Glutamatergic neuron (in vitro differentiated cells): Measurements from ENCODE around the gene LGR6. TPM values are rescaled to one million over a fixed set of nuclear protein-coding genes. Genes with fewer than 3 reads are reported as not detected.

ENCODE experiments used
- DNase-seq: peaks from one replicate; pipeline ENCODE4 v3.0.0; 2022
- H3K27ac Mint-ChIP-seq: one replicate; pipeline ENCODE4 v1.8.0; 2020; ENCODE audit warnings: mild to moderate bottlenecking, mixed read lengths, inconsistent platforms; ENCODE audit not compliant: unreplicated experiment
- H3K27me3 Mint-ChIP-seq: one replicate; pipeline ENCODE4 v1.8.0; 2020; ENCODE audit warnings: mild to moderate bottlenecking, moderate library complexity, mixed read lengths, inconsistent platforms; ENCODE audit not compliant: unreplicated experiment
- H3K36me3 Mint-ChIP-seq: one replicate; pipeline ENCODE4 v1.8.0; 2020; ENCODE audit warnings: mild to moderate bottlenecking, mixed read lengths, inconsistent platforms; ENCODE audit not compliant: unreplicated experiment
- H3K4me1 Mint-ChIP-seq: one replicate; pipeline ENCODE4 v1.8.0; 2020; ENCODE audit warnings: mild to moderate bottlenecking, low read depth, mixed read lengths, inconsistent platforms; ENCODE audit not compliant: unreplicated experiment
- H3K4me3 Mint-ChIP-seq: one replicate; pipeline ENCODE4 v1.8.0; 2020; ENCODE audit warnings: mild to moderate bottlenecking, mixed read lengths, inconsistent platforms; ENCODE audit not compliant: unreplicated experiment
- H3K9me3 Mint-ChIP-seq: one replicate; pipeline ENCODE4 v1.8.0; 2020; ENCODE audit warnings: mild to moderate bottlenecking, moderate library complexity, mixed read lengths, inconsistent platforms; ENCODE audit not compliant: unreplicated experiment
- CTCF ChIP-seq: fragments of 200-600 bp; sonication (generic); IDR thresholded peaks from one replicate; pipeline ENCODE4 v1.5.0; 2021; ENCODE audit not compliant: partially characterized antibody, unreplicated experiment
- total RNA-seq: library from RNA; stranded (reverse); fragmentation: NEBNext Ultra II Directional; extraction: Animal tissue kit (Norgen Biotek cat#: 25700); gene quantifications from one replicate; pipeline ENCODE4 v1.2.1, GENCODE V29; 2021; ENCODE audit not compliant: unreplicated experiment

The LGR6 gene
- total RNA-seq, 1 donor from 2014 or later, result 0.37 TPM

GRCh38 chr1:202162418-202163280 is 30.9 kb upstream of the LGR6 start:
- Mint-ChIP-seq H3K4me1 (peaks cover 14% of the 10 kb centered on the region), H3K27ac (no peak overlapping the region)

GRCh38 chr1:202163281-202164270 is 30.0 kb upstream of the LGR6 start:
- H3K36me3 Mint-ChIP-seq, result no peaks in the 10 kb centered on the region
- TF ChIP-seq CTCF, result no peak
- no peak for DNase-seq
- H3K9me3 Mint-ChIP-seq, result peaks cover 5% of the 10 kb centered on the region
- peaks cover 16% of the 10 kb centered on the region for H3K4me1 Mint-ChIP-seq
- no peak overlapping the region for H3K4me3 Mint-ChIP-seq
- no peak overlapping the region for H3K27ac Mint-ChIP-seq
- H3K27me3 Mint-ChIP-seq, result peaks cover 14% of the 10 kb centered on the region

More at GRCh38 chr1:202162418-202163280, 30.9 kb upstream of the LGR6 start:
- H3K27me3 Mint-ChIP-seq, result peaks cover 13% of the 10 kb centered on the region
- no peaks in the 10 kb centered on the region for H3K36me3 Mint-ChIP-seq
- H3K9me3 Mint-ChIP-seq, result peaks cover 3% of the 10 kb centered on the region
- no peak for TF ChIP-seq CTCF
- no peak overlapping the region for H3K4me3 Mint-ChIP-seq
- no peak for DNase-seq

- Mint-ChIP-seq H3K27me3 (peaks cover 14% of the 10 kb centered on the region), H3K9me3 (peaks cover 5% of the 10 kb centered on the region), H3K27ac (no peak overlapping the region), H3K4me1 (peaks cover 17% of the 10 kb centered on the region), H3K4me3 (no peak overlapping the region), H3K36me3 (no peaks in the 10 kb centered on the region)
- no peak for DNase-seq
- TF ChIP-seq CTCF, result no peak
Measured at GRCh38 chr1:202164271-202165037, 29.1 kb upstream of the LGR6 start.

- H3K4me1 Mint-ChIP-seq, result peaks cover 17% of the 10 kb centered on the region
- no peak for DNase-seq
- TF ChIP-seq CTCF, result no peak
- H3K36me3 Mint-ChIP-seq, result no peaks in the 10 kb centered on the region
- H3K4me3 Mint-ChIP-seq, result no peak overlapping the region
- H3K27me3 Mint-ChIP-seq, result peaks cover 14% of the 10 kb centered on the region
- H3K9me3 Mint-ChIP-seq, result peaks cover 5% of the 10 kb centered on the region
- no peak overlapping the region for H3K27ac Mint-ChIP-seq
Measured at GRCh38 chr1:202165267-202165941, 28.2 kb upstream of the LGR6 start.
